HepG2 (cell line): ENCODE measurements around the gene HOXA11.

Source experiments
- CEBPB ChIP-seq: IDR thresholded peaks from 2 replicates; pipeline ENCODE4 v1.6.1; 2011; ENCODE audit warnings: low read depth, low read length, improper control_type of control experiment, borderline replicate concordance
- MAX ChIP-seq: IDR thresholded peaks from 2 replicates; pipeline ENCODE4 v1.6.1; 2012; ENCODE audit warnings: inconsistent platforms
- NFRKB ChIP-seq: fragments of 450-650 bp; IDR thresholded peaks from 2 replicates; pipeline ENCODE4 v1.6.1; 2017
- PRMT3 ChIP-seq: sonication (generic); formaldehyde crosslinking; IDR thresholded peaks from 2 replicates; pipeline ENCODE4 v1.8.1; 2022; ENCODE audit warnings: low read depth, mild to moderate bottlenecking, moderate library complexity, missing genetic modification reagents, borderline replicate concordance
- TF ChIP-seq, protein P1 (sequence below), 2 experiments: IDR thresholded peaks; 2 replicates each; pipeline ENCODE4 v1.6.1; 2011 to 2012; ENCODE audit warnings: low read length in 2 of 2, borderline replicate concordance in 1 of 2, low read depth in 1 of 2, mild to moderate bottlenecking in 1 of 2, moderate library complexity in 1 of 2

GRCh38 chr7:27200761-27201579 lies 15.9 kb upstream of the HOXA11 start:
- TF ChIP-seq CEBPB (no peak), NFRKB (no peak), PRMT3 (CRISPR knock-in tag) (no peak), MAX (no peak)
- TF ChIP-seq, protein P1, sequence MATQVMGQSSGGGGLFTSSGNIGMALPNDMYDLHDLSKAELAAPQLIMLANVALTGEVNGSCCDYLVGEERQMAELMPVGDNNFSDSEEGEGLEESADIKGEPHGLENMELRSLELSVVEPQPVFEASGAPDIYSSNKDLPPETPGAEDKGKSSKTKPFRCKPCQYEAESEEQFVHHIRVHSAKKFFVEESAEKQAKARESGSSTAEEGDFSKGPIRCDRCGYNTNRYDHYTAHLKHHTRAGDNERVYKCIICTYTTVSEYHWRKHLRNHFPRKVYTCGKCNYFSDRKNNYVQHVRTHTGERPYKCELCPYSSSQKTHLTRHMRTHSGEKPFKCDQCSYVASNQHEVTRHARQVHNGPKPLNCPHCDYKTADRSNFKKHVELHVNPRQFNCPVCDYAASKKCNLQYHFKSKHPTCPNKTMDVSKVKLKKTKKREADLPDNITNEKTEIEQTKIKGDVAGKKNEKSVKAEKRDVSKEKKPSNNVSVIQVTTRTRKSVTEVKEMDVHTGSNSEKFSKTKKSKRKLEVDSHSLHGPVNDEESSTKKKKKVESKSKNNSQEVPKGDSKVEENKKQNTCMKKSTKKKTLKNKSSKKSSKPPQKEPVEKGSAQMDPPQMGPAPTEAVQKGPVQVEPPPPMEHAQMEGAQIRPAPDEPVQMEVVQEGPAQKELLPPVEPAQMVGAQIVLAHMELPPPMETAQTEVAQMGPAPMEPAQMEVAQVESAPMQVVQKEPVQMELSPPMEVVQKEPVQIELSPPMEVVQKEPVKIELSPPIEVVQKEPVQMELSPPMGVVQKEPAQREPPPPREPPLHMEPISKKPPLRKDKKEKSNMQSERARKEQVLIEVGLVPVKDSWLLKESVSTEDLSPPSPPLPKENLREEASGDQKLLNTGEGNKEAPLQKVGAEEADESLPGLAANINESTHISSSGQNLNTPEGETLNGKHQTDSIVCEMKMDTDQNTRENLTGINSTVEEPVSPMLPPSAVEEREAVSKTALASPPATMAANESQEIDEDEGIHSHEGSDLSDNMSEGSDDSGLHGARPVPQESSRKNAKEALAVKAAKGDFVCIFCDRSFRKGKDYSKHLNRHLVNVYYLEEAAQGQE (IDR thresholded peaks at IDR 0.05; ENCODE audit: borderline replicate concordance in 1 of 2, low read depth in 1 of 2, low read length in 2 of 2) = no peak
